ENCODE results near the gene NRG3.

The NRG3 gene

GRCh38 chr10:82914655-82915136, 1039.7 kb downstream of the NRG3 start:
- FAIRE-seq, result no peak
- TF ChIP-seq SPI1 (IDR thresholded peaks at IDR 0.05; ENCODE audit: low read depth, low read length) (no peak), TAF1 (IDR thresholded peaks at IDR 0.05; ENCODE audit: low read depth, low read length) (no peak), PAX5 (IDR thresholded peaks at IDR 0.05; ENCODE audit: insufficient read depth, low read length, severe bottlenecking) (no peak), POLR2A (IDR thresholded peaks at IDR 0.05; ENCODE audit: low read depth, low read length) (no peak), POU2F2 (IDR thresholded peaks at IDR 0.05; ENCODE audit: low read depth, low read length) (no peak), POLR2AphosphoS5 (IDR thresholded peaks at IDR 0.05; ENCODE audit: low read depth, low read length) (no peak)
- DNase-seq (ENCODE audit: insufficient read length, low spot score), result no peak

GRCh38 chr10:82916941-82917340, 1041.9 kb downstream of the NRG3 start:
- TF ChIP-seq POU2F2 (IDR thresholded peaks at IDR 0.05; ENCODE audit: low read depth, low read length) (no peak), POLR2AphosphoS5 (IDR thresholded peaks at IDR 0.05; ENCODE audit: low read depth, low read length) (no peak), SPI1 (IDR thresholded peaks at IDR 0.05; ENCODE audit: low read depth, low read length) (no peak), PAX5 (IDR thresholded peaks at IDR 0.05; ENCODE audit: insufficient read depth, low read length, severe bottlenecking) (no peak), TAF1 (IDR thresholded peaks at IDR 0.05; ENCODE audit: low read depth, low read length) (no peak), POLR2A (IDR thresholded peaks at IDR 0.05; ENCODE audit: low read depth, low read length) (no peak)
- FAIRE-seq (no peak), DNase-seq (ENCODE audit: insufficient read length, low spot score) (no peak)

GRCh38 chr10:82918022-82918421, 1043.0 kb downstream of the NRG3 start:
- no peak for DNase-seq (ENCODE audit: insufficient read length, low spot score)
- FAIRE-seq, result no peak
- no peak for TF ChIP-seq SPI1 (IDR thresholded peaks at IDR 0.05; ENCODE audit: low read depth, low read length)
- no peak for TF ChIP-seq POLR2AphosphoS5 (IDR thresholded peaks at IDR 0.05; ENCODE audit: low read depth, low read length)
- TF ChIP-seq POU2F2 (IDR thresholded peaks at IDR 0.05; ENCODE audit: low read depth, low read length), result no peak
- no peak for TF ChIP-seq TAF1 (IDR thresholded peaks at IDR 0.05; ENCODE audit: low read depth, low read length)
- TF ChIP-seq POLR2A (IDR thresholded peaks at IDR 0.05; ENCODE audit: low read depth, low read length), result no peak
- TF ChIP-seq PAX5 (IDR thresholded peaks at IDR 0.05; ENCODE audit: insufficient read depth, low read length, severe bottlenecking), result no peak

GRCh38 chr10:82922046-82922445, 1047.1 kb downstream of the NRG3 start:
- no peak for TF ChIP-seq POLR2A (IDR thresholded peaks at IDR 0.05; ENCODE audit: low read depth, low read length)
- no peak for TF ChIP-seq POLR2AphosphoS5 (IDR thresholded peaks at IDR 0.05; ENCODE audit: low read depth, low read length)
- TF ChIP-seq POU2F2 (IDR thresholded peaks at IDR 0.05; ENCODE audit: low read depth, low read length), result no peak
- TF ChIP-seq PAX5 (IDR thresholded peaks at IDR 0.05; ENCODE audit: insufficient read depth, low read length, severe bottlenecking), result no peak
- TF ChIP-seq TAF1 (IDR thresholded peaks at IDR 0.05; ENCODE audit: low read depth, low read length), result no peak
- TF ChIP-seq SPI1 (IDR thresholded peaks at IDR 0.05; ENCODE audit: low read depth, low read length), result no peak
- DNase-seq (ENCODE audit: insufficient read length, low spot score) (no peak), FAIRE-seq (no peak)

- TF ChIP-seq POLR2A (IDR thresholded peaks at IDR 0.05; ENCODE audit: low read depth, low read length), result no peak
- TF ChIP-seq POLR2AphosphoS5 (IDR thresholded peaks at IDR 0.05; ENCODE audit: low read depth, low read length), result no peak
- TF ChIP-seq PAX5 (IDR thresholded peaks at IDR 0.05; ENCODE audit: insufficient read depth, low read length, severe bottlenecking), result no peak
- no peak for TF ChIP-seq POU2F2 (IDR thresholded peaks at IDR 0.05; ENCODE audit: low read depth, low read length)
- no peak for TF ChIP-seq TAF1 (IDR thresholded peaks at IDR 0.05; ENCODE audit: low read depth, low read length)
- no peak for TF ChIP-seq SPI1 (IDR thresholded peaks at IDR 0.05; ENCODE audit: low read depth, low read length)
- no peak for FAIRE-seq
- DNase-seq (ENCODE audit: insufficient read length, low spot score), result no peak
These were observed 1047.8 kb downstream of the NRG3 start for GRCh38 chr10:82922755-82923154.

- no peak for FAIRE-seq
These were observed 1049.7 kb downstream of the NRG3 start for GRCh38 chr10:82924711-82925110.

GRCh38 chr10:82925547-82925946, 1050.6 kb downstream of the NRG3 start:
- FAIRE-seq (no peak), DNase-seq (ENCODE audit: insufficient read length, low spot score) (no peak)
- no peak for TF ChIP-seq POLR2AphosphoS5 (IDR thresholded peaks at IDR 0.05; ENCODE audit: low read depth, low read length)
- no peak for TF ChIP-seq PAX5 (IDR thresholded peaks at IDR 0.05; ENCODE audit: insufficient read depth, low read length, severe bottlenecking)
- no peak for TF ChIP-seq POU2F2 (IDR thresholded peaks at IDR 0.05; ENCODE audit: low read depth, low read length)
- no peak for TF ChIP-seq SPI1 (IDR thresholded peaks at IDR 0.05; ENCODE audit: low read depth, low read length)
- no peak for TF ChIP-seq POLR2A (IDR thresholded peaks at IDR 0.05; ENCODE audit: low read depth, low read length)
- no peak for TF ChIP-seq TAF1 (IDR thresholded peaks at IDR 0.05; ENCODE audit: low read depth, low read length)

More at GRCh38 chr10:82924711-82925110, 1049.7 kb downstream of the NRG3 start:
- DNase-seq (ENCODE audit: insufficient read length, low spot score), result no peak
- TF ChIP-seq SPI1 (IDR thresholded peaks at IDR 0.05; ENCODE audit: low read depth, low read length) (no peak), POLR2A (IDR thresholded peaks at IDR 0.05; ENCODE audit: low read depth, low read length) (no peak), PAX5 (IDR thresholded peaks at IDR 0.05; ENCODE audit: insufficient read depth, low read length, severe bottlenecking) (no peak), POU2F2 (IDR thresholded peaks at IDR 0.05; ENCODE audit: low read depth, low read length) (no peak), POLR2AphosphoS5 (IDR thresholded peaks at IDR 0.05; ENCODE audit: low read depth, low read length) (no peak), TAF1 (IDR thresholded peaks at IDR 0.05; ENCODE audit: low read depth, low read length) (no peak)

GRCh38 chr10:82932451-82932850, 1057.5 kb downstream of the NRG3 start:
- FAIRE-seq (no peak), DNase-seq (ENCODE audit: insufficient read length, low spot score) (no peak)
- TF ChIP-seq POLR2AphosphoS5 (IDR thresholded peaks at IDR 0.05; ENCODE audit: low read depth, low read length) (no peak), POU2F2 (IDR thresholded peaks at IDR 0.05; ENCODE audit: low read depth, low read length) (no peak), PAX5 (IDR thresholded peaks at IDR 0.05; ENCODE audit: insufficient read depth, low read length, severe bottlenecking) (no peak)

- DNase-seq (ENCODE audit: insufficient read length, low spot score) (no peak), FAIRE-seq (no peak)
- TF ChIP-seq PAX5 (IDR thresholded peaks at IDR 0.05; ENCODE audit: insufficient read depth, low read length, severe bottlenecking) (no peak), TAF1 (IDR thresholded peaks at IDR 0.05; ENCODE audit: low read depth, low read length) (no peak), POU2F2 (IDR thresholded peaks at IDR 0.05; ENCODE audit: low read depth, low read length) (no peak), POLR2AphosphoS5 (IDR thresholded peaks at IDR 0.05; ENCODE audit: low read depth, low read length) (no peak), SPI1 (IDR thresholded peaks at IDR 0.05; ENCODE audit: low read depth, low read length) (no peak), POLR2A (IDR thresholded peaks at IDR 0.05; ENCODE audit: low read depth, low read length) (no peak)
These were observed 1059.4 kb downstream of the NRG3 start for GRCh38 chr10:82934429-82934828.

GRCh38 chr10:82934947-82935346, 1060.0 kb downstream of the NRG3 start:
- FAIRE-seq (no peak), DNase-seq (ENCODE audit: insufficient read length, low spot score) (no peak)
- TF ChIP-seq TAF1 (IDR thresholded peaks at IDR 0.05; ENCODE audit: low read depth, low read length) (no peak), POU2F2 (IDR thresholded peaks at IDR 0.05; ENCODE audit: low read depth, low read length) (no peak), PAX5 (IDR thresholded peaks at IDR 0.05; ENCODE audit: insufficient read depth, low read length, severe bottlenecking) (no peak), POLR2AphosphoS5 (IDR thresholded peaks at IDR 0.05; ENCODE audit: low read depth, low read length) (no peak), SPI1 (IDR thresholded peaks at IDR 0.05; ENCODE audit: low read depth, low read length) (no peak)

Data from GM12891 (cell line).